ENCODE data around the gene TAOK2. TPM values are rescaled to one million over a fixed set of nuclear protein-coding genes. Genes with fewer than 3 reads are reported as not detected.

The TAOK2 gene
- total RNA-seq, 1 experiment from 2014 or later = 56.7 TPM

- H3K9ac ChIP-seq (ENCODE audit: low read length) = no peak overlapping the region
- intact Hi-C loops (cut with micrococcal nuclease) = loop anchor here (1.0 to 2.0 kb wide), 2 partner anchors 332 to 339 kb away; no protein-coding TSS in a partner anchor
- no peaks in the 10 kb centered on the region for H3K9me2 ChIP-seq (ENCODE audit: insufficient read depth)
- H2AFZ ChIP-seq (ENCODE audit: low read depth, low read length, poor library complexity, severe bottlenecking) = no peak overlapping the region
- ChIA-PET CTCF (interaction anchor here (0.7 to 2.6 kb wide), 21 partner anchors 9 to 341 kb away, joined by 3 to 34 read pairs (median 3); partner anchors contain the start of genes PAGR1, SEZ6L2, TAOK2 and TBX6), POLR2A (interaction anchor here (0.7 kb wide), 2 partner anchors 59 to 91 kb away, joined by 3 to 4 read pairs; partner anchors contain the start of gene MAPK3), RAD21 (ENCODE audit: low non-redundant PET in 1 of 2, low total read pairs in 2 of 2, uncharacterized antibody in 2 of 2, unreplicated experiment in 2 of 2) (interaction anchor here (0.5 to 2.5 kb wide), 6 partner anchors 184 to 341 kb away, joined by 3 to 11 read pairs (median 5); no protein-coding TSS in a partner anchor)
- no TSS peak for BruUV-seq (replicated peaks)
- 0 out of 2 replicates have a peak overlapping the region, but pooled peaks have one; percentile 15 for H3K4me2 ChIP-seq (ENCODE audit: low read length)
- H3K27me3 ChIP-seq (ENCODE audit: insufficient read depth, low read length) = no peaks in the 10 kb centered on the region
- peak; percentile 79 for ATAC-seq
- DNase-seq (ENCODE audit: low read depth, low spot score) = peak; percentile 58
- H4K20me1 ChIP-seq (ENCODE audit: insufficient read depth) = no peaks in the 10 kb centered on the region
- TF ChIP-seq SIN3A (IDR thresholded peaks at IDR 0.05; ENCODE audit: low read depth) (no peak), REST (IDR thresholded peaks at IDR 0.05; ENCODE audit: low read depth) (no peak), ZFX (IDR thresholded peaks at IDR 0.05) (no peak), EGR1 (IDR thresholded peaks at IDR 0.05; ENCODE audit: low read depth) (no peak), ZBTB33 (IDR thresholded peaks at IDR 0.05; ENCODE audit: extremely low read depth, insufficient replicate concordance, low read length) (no peak), SP1 (IDR thresholded peaks at IDR 0.05; ENCODE audit: low read depth) (no peak), EZH2 (IDR thresholded peaks at IDR 0.05) (no peak), FOSL1 (IDR thresholded peaks at IDR 0.05; ENCODE audit: low read depth) (no peak), CTCF (IDR thresholded peaks at IDR 0.05 in 2 of 3, conservative IDR thresholded peaks at IDR 0.05 in 1 of 3; ENCODE audit: borderline replicate concordance in 1 of 3, insufficient read depth in 1 of 3, low read depth in 2 of 3, low read length in 2 of 3) (peak; percentile 86 to 97 (median 87)), EZH2phosphoT487 (IDR thresholded peaks at IDR 0.05; ENCODE audit: borderline replicate concordance) (no peak), CEBPB (IDR thresholded peaks at IDR 0.05; ENCODE audit: low read depth) (no peak), SRF (IDR thresholded peaks at IDR 0.05; ENCODE audit: low read depth) (no peak), CBX3 (IDR thresholded peaks at IDR 0.05; ENCODE audit: low read depth) (no peak), RAD21 (IDR thresholded peaks at IDR 0.05; ENCODE audit: low read depth) (peak; percentile 95), ELF1 (IDR thresholded peaks at IDR 0.05; ENCODE audit: borderline replicate concordance, low read depth) (no peak)
- H3K9me3 ChIP-seq (ENCODE audit: control insufficient read depth in 1 of 2, insufficient read depth in 1 of 2, low read depth in 1 of 2, low read length in 2 of 2) = no peaks in the 10 kb centered on the region
- H3K79me2 ChIP-seq (ENCODE audit: insufficient read depth, low read length) = no peaks in the 10 kb centered on the region
- H3K4me1 ChIP-seq (ENCODE audit: control insufficient read depth in 1 of 2, insufficient read depth in 2 of 2, low read length in 2 of 2) = peaks cover 0 to 5% of the 10 kb centered on the region in 2 experiments; a peak in 2 of 4 replicates
- H3K27ac ChIP-seq (ENCODE audit: low read depth, low read length) = no peak overlapping the region
- no peaks in the 10 kb centered on the region for H3K36me3 ChIP-seq (ENCODE audit: control insufficient read depth in 1 of 2, insufficient read depth in 2 of 2, low read length in 2 of 2)
- no peak overlapping the region for H3K4me3 ChIP-seq (replicated peaks in 1 of 2; ENCODE audit: low read depth in 1 of 2, low read length in 2 of 2)
Observed at GRCh38 chr16:30032083-30032819, 58.6 kb downstream of the TAOK2 start.
